HepG2 (cell line): ENCODE results near the gene GNB1. TPM values are rescaled to one million over a fixed set of nuclear protein-coding genes. Genes with fewer than 3 reads are reported as not detected.

ENCODE experiments used
- FOXM1 ChIP-seq: sonication (generic); formaldehyde crosslinking; IDR thresholded peaks from 2 replicates; pipeline ENCODE4 v1.5.0; 2020; ENCODE audit warnings: missing genetic modification reagents
- SATB2 ChIP-seq: sonication (generic); formaldehyde crosslinking; IDR thresholded peaks from 2 replicates; pipeline ENCODE4 v1.5.0; 2020; ENCODE audit warnings: missing genetic modification reagents
- ZBTB33 ChIP-seq: sonication (generic); formaldehyde crosslinking; IDR thresholded peaks from 2 replicates; pipeline ENCODE4 v1.4.0; 2020; ENCODE audit warnings: missing genetic modification reagents
- ZBTB38 ChIP-seq: sonication (generic); formaldehyde crosslinking; IDR thresholded peaks from 2 replicates; pipeline ENCODE4 v1.5.1; 2020; ENCODE audit warnings: mild to moderate bottlenecking, missing genetic modification reagents
- ZNF224 ChIP-seq: sonication (generic); formaldehyde crosslinking; IDR thresholded peaks from 2 replicates; pipeline ENCODE4 v1.5.0; 2020; ENCODE audit warnings: mild to moderate bottlenecking, missing genetic modification reagents
- ZSCAN12 ChIP-seq: sonication (generic); formaldehyde crosslinking; IDR thresholded peaks from 2 replicates; pipeline ENCODE4 v1.9.0; 2021; ENCODE audit warnings: mild to moderate bottlenecking, missing genetic modification reagents
- polyA plus RNA-seq, 8 experiments: library from polyadenylated mRNA; depleted of rRNA in 3 of 8; stranded (reverse) in 7 of 8; unstranded in 1 of 8; fragments of >200 nt; fragmentation: Illumina TruSeq in 4 of 8; extraction: Trizol in 4 of 8; gene quantifications; 2 replicates each; pipeline versions ENCODE4 v1.2.1 to v1.2.3, GENCODE V29; 2011 to 2016; ENCODE audit warnings: low read depth in 4 of 8, missing spikeins in 1 of 8, mixed read lengths in 1 of 8; ENCODE audit not compliant: insufficient read depth in 1 of 8
- total RNA-seq, 5 experiments: library from RNA; depleted of rRNA; stranded (reverse); fragments of >200 nt; fragmentation: Illumina TruSeq; extraction: Trizol; gene quantifications; 2 replicates each; pipeline ENCODE4 v1.2.3, GENCODE V29; 2016; ENCODE audit warnings: low read depth in 1 of 5
- TF ChIP-seq, protein P1 (sequence below): sonication (generic); formaldehyde crosslinking; IDR thresholded peaks from 2 replicates; pipeline ENCODE4 v1.8.1; 2023; ENCODE audit warnings: mild to moderate bottlenecking, missing genetic modification reagents
- TF ChIP-seq, protein P2 (sequence below), 2 experiments: sonication (generic) in 1 of 2; formaldehyde crosslinking in 1 of 2; IDR thresholded peaks; 2 replicates each; pipeline versions ENCODE4 v1.4.0 to v1.6.1; 2016 to 2020; ENCODE audit warnings: borderline replicate concordance in 1 of 2, low read depth in 1 of 2, mild to moderate bottlenecking in 1 of 2, missing genetic modification reagents in 1 of 2
- TF ChIP-seq, protein P3 (sequence below): sonication (generic); formaldehyde crosslinking; IDR thresholded peaks from 2 replicates; pipeline ENCODE4 v1.4.0; 2020; ENCODE audit warnings: mild to moderate bottlenecking, missing genetic modification reagents
- TF ChIP-seq, protein P4 (sequence below): sonication (generic); formaldehyde crosslinking; IDR thresholded peaks from 2 replicates; pipeline ENCODE4 v1.5.0; 2020; ENCODE audit warnings: missing genetic modification reagents
- TF ChIP-seq, protein P5 (sequence below): IDR thresholded peaks from 2 replicates; pipeline ENCODE4 v1.6.1; 2016; ENCODE audit warnings: mild to moderate bottlenecking, missing biosample characterization, missing genetic modification reagents

The GNB1 gene
- total and polyA plus RNA-seq, 2 of the 13 experiments (the other 11 are each of a cell fraction or from before 2014, with no cell fraction given): 66.2 to 327 TPM

GRCh38 chr1:1919304-1920056, 28.6 kb upstream of the GNB1 start (continued):
- TF ChIP-seq, protein P1, sequence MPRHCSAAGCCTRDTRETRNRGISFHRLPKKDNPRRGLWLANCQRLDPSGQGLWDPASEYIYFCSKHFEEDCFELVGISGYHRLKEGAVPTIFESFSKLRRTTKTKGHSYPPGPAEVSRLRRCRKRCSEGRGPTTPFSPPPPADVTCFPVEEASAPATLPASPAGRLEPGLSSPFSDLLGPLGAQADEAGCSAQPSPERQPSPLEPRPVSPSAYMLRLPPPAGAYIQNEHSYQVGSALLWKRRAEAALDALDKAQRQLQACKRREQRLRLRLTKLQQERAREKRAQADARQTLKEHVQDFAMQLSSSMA (CRISPR knock-in tag): peak; percentile 68; the same call in 1 of the 2 replicates
- TF ChIP-seq, protein P2, sequence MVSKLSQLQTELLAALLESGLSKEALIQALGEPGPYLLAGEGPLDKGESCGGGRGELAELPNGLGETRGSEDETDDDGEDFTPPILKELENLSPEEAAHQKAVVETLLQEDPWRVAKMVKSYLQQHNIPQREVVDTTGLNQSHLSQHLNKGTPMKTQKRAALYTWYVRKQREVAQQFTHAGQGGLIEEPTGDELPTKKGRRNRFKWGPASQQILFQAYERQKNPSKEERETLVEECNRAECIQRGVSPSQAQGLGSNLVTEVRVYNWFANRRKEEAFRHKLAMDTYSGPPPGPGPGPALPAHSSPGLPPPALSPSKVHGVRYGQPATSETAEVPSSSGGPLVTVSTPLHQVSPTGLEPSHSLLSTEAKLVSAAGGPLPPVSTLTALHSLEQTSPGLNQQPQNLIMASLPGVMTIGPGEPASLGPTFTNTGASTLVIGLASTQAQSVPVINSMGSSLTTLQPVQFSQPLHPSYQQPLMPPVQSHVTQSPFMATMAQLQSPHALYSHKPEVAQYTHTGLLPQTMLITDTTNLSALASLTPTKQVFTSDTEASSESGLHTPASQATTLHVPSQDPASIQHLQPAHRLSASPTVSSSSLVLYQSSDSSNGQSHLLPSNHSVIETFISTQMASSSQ (IDR thresholded peaks at IDR 0.05; ENCODE audit: low read depth): no peak
- TF ChIP-seq, protein P2 (CRISPR knock-in tag; IDR thresholded peaks at IDR 0.05; ENCODE audit: borderline replicate concordance): 0 out of 2 replicates have a peak, but pooled peaks have one; percentile 69
- 0 out of 2 replicates have a peak, but pooled peaks have one; percentile 29 for TF ChIP-seq ZNF224 (CRISPR knock-in tag)
- TF ChIP-seq ZBTB38 (CRISPR knock-in tag): peak; percentile 76; the same call in 1 of the 2 replicates
- TF ChIP-seq, protein P3, sequence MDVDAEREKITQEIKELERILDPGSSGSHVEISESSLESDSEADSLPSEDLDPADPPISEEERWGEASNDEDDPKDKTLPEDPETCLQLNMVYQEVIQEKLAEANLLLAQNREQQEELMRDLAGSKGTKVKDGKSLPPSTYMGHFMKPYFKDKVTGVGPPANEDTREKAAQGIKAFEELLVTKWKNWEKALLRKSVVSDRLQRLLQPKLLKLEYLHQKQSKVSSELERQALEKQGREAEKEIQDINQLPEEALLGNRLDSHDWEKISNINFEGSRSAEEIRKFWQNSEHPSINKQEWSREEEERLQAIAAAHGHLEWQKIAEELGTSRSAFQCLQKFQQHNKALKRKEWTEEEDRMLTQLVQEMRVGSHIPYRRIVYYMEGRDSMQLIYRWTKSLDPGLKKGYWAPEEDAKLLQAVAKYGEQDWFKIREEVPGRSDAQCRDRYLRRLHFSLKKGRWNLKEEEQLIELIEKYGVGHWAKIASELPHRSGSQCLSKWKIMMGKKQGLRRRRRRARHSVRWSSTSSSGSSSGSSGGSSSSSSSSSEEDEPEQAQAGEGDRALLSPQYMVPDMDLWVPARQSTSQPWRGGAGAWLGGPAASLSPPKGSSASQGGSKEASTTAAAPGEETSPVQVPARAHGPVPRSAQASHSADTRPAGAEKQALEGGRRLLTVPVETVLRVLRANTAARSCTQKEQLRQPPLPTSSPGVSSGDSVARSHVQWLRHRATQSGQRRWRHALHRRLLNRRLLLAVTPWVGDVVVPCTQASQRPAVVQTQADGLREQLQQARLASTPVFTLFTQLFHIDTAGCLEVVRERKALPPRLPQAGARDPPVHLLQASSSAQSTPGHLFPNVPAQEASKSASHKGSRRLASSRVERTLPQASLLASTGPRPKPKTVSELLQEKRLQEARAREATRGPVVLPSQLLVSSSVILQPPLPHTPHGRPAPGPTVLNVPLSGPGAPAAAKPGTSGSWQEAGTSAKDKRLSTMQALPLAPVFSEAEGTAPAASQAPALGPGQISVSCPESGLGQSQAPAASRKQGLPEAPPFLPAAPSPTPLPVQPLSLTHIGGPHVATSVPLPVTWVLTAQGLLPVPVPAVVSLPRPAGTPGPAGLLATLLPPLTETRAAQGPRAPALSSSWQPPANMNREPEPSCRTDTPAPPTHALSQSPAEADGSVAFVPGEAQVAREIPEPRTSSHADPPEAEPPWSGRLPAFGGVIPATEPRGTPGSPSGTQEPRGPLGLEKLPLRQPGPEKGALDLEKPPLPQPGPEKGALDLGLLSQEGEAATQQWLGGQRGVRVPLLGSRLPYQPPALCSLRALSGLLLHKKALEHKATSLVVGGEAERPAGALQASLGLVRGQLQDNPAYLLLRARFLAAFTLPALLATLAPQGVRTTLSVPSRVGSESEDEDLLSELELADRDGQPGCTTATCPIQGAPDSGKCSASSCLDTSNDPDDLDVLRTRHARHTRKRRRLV: 0 out of 2 replicates have a peak, but pooled peaks have one; percentile 67
- TF ChIP-seq, protein P4, sequence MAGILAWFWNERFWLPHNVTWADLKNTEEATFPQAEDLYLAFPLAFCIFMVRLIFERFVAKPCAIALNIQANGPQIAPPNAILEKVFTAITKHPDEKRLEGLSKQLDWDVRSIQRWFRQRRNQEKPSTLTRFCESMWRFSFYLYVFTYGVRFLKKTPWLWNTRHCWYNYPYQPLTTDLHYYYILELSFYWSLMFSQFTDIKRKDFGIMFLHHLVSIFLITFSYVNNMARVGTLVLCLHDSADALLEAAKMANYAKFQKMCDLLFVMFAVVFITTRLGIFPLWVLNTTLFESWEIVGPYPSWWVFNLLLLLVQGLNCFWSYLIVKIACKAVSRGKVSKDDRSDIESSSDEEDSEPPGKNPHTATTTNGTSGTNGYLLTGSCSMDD (CRISPR knock-in tag): 0 out of 2 replicates have a peak, but pooled peaks have one; percentile 53
- 0 out of 2 replicates have a peak, but pooled peaks have one; percentile 43 for TF ChIP-seq ZSCAN12 (CRISPR knock-in tag)
- TF ChIP-seq, protein P5, sequence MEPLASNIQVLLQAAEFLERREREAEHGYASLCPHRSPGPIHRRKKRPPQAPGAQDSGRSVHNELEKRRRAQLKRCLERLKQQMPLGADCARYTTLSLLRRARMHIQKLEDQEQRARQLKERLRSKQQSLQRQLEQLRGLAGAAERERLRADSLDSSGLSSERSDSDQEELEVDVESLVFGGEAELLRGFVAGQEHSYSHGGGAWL (CRISPR knock-in tag): no peak; the same call in 1 of the 2 replicates
- TF ChIP-seq ZBTB33 (CRISPR knock-in tag): 0 out of 2 replicates have a peak, but pooled peaks have one; percentile 6
- no peak for TF ChIP-seq SATB2 (CRISPR knock-in tag)
- TF ChIP-seq FOXM1 (CRISPR knock-in tag): no peak
